HepG2 (cell line): ENCODE data around the gene CHFR. TPM values are rescaled to one million over a fixed set of nuclear protein-coding genes. Genes with fewer than 3 reads are reported as not detected.

Experiments used
- ARHGAP35 ChIP-seq: sonication (generic); formaldehyde crosslinking; IDR thresholded peaks from 2 replicates; pipeline ENCODE4 v1.9.0; 2022; ENCODE audit warnings: mild to moderate bottlenecking, inconsistent platforms, moderate library complexity, missing genetic modification reagents, borderline replicate concordance
- EP300 ChIP-seq, 3 experiments: sonication (generic) in 1 of 3; formaldehyde crosslinking in 1 of 3; IDR thresholded peaks; 2 replicates each; pipeline versions ENCODE4 v1.5.1 to v1.6.1; 2011 to 2020; ENCODE audit warnings: low read depth in 2 of 3, low read length in 2 of 3, borderline replicate concordance in 1 of 3, improper control_type of control experiment in 1 of 3, mild to moderate bottlenecking in 1 of 3, missing genetic modification reagents in 1 of 3, moderate library complexity in 1 of 3
- GATAD1 ChIP-seq: IDR thresholded peaks from 2 replicates; pipeline ENCODE4 v1.6.1; 2016; ENCODE audit warnings: missing genetic modification reagents, missing compliant biosample characterization
- HDAC2 ChIP-seq: sonication (generic); formaldehyde crosslinking; IDR thresholded peaks from 2 replicates; pipeline ENCODE4 v1.4.0; 2020; ENCODE audit warnings: missing genetic modification reagents
- IKZF4 ChIP-seq: sonication (generic); formaldehyde crosslinking; IDR thresholded peaks from 2 replicates; pipeline ENCODE4 v1.5.1; 2020; ENCODE audit warnings: borderline replicate concordance, mild to moderate bottlenecking, low read depth, missing genetic modification reagents; ENCODE audit errors: not compliant biosample characterization
- MED1 ChIP-seq: sonication (generic); formaldehyde crosslinking; IDR thresholded peaks from 2 replicates; pipeline ENCODE4 v1.4.0; 2020; ENCODE audit warnings: missing genetic modification reagents
- NFE2L2 ChIP-seq: fragments of 150-350 bp; IDR thresholded peaks from 2 replicates; pipeline ENCODE4 v1.6.1; 2014; ENCODE audit warnings: low read length
- PHF8 ChIP-seq: sonication (generic); formaldehyde crosslinking; IDR thresholded peaks from 2 replicates; pipeline ENCODE4 v1.5.0; 2020; ENCODE audit warnings: missing genetic modification reagents
- RBM39 ChIP-seq: fragments of 200-400 bp; formaldehyde crosslinking; IDR thresholded peaks from one replicate; pipeline ENCODE4 v1.6.1; 2018; ENCODE audit warnings: antibody characterized with exemption, mild to moderate bottlenecking, low read depth, low read length; ENCODE audit not compliant: poor library complexity, severe bottlenecking
- SP5 ChIP-seq: IDR thresholded peaks from 2 replicates; pipeline ENCODE4 v1.6.1; 2016; ENCODE audit warnings: low read depth, borderline replicate concordance
- TSC22D2 ChIP-seq: sonication (generic); formaldehyde crosslinking; IDR thresholded peaks from 2 replicates; pipeline ENCODE4 v1.5.1; 2020; ENCODE audit warnings: missing genetic modification reagents, mild to moderate bottlenecking, borderline replicate concordance
- USF2 ChIP-seq, 2 experiments: sonication (generic) in 1 of 2; formaldehyde crosslinking in 1 of 2; IDR thresholded peaks; 2 replicates each; pipeline versions ENCODE4 v1.5.1 to v1.6.1; 2011 to 2020; ENCODE audit warnings: borderline replicate concordance in 1 of 2, low read depth in 1 of 2, low read length in 1 of 2, mild to moderate bottlenecking in 1 of 2, missing genetic modification reagents in 1 of 2, moderate library complexity in 1 of 2
- ZFP41 ChIP-seq: sonication (generic); formaldehyde crosslinking; IDR thresholded peaks from 2 replicates; pipeline ENCODE4 v1.4.0; 2020; ENCODE audit warnings: mild to moderate bottlenecking, missing genetic modification reagents, borderline replicate concordance
- ZNF142 ChIP-seq: sonication (generic); formaldehyde crosslinking; IDR thresholded peaks from 2 replicates; pipeline ENCODE4 v1.4.0; 2020; ENCODE audit warnings: missing genetic modification reagents
- ZNF17 ChIP-seq: sonication (generic); formaldehyde crosslinking; IDR thresholded peaks from 2 replicates; pipeline ENCODE4 v1.5.0; 2020; ENCODE audit warnings: mild to moderate bottlenecking, missing genetic modification reagents
- ZNF292 ChIP-seq: sonication (generic); formaldehyde crosslinking; IDR thresholded peaks from 2 replicates; pipeline ENCODE4 v1.8.1; 2022; ENCODE audit warnings: mild to moderate bottlenecking, low read depth, missing genetic modification reagents, borderline replicate concordance
- ZNF562 ChIP-seq: sonication (generic); formaldehyde crosslinking; IDR thresholded peaks from 2 replicates; pipeline ENCODE4 v1.8.0; 2022; ENCODE audit warnings: missing genetic modification reagents, borderline replicate concordance
- ZNF607 ChIP-seq: sonication (generic); formaldehyde crosslinking; IDR thresholded peaks from 2 replicates; pipeline ENCODE4 v1.5.1; 2020; ENCODE audit warnings: missing genetic modification reagents, mild to moderate bottlenecking, borderline replicate concordance
- ZSCAN31 ChIP-seq: sonication (generic); formaldehyde crosslinking; IDR thresholded peaks from 2 replicates; pipeline ENCODE4 v1.5.0; 2020; ENCODE audit warnings: low read depth, mild to moderate bottlenecking, missing genetic modification reagents
- polyA plus RNA-seq, 8 experiments: library from polyadenylated mRNA; depleted of rRNA in 3 of 8; stranded (reverse) in 7 of 8; unstranded in 1 of 8; fragments of >200 nt; fragmentation: Illumina TruSeq in 4 of 8; extraction: Trizol in 4 of 8; gene quantifications; 2 replicates each; pipeline versions ENCODE4 v1.2.1 to v1.2.3, GENCODE V29; 2011 to 2016; ENCODE audit warnings: low read depth in 4 of 8, missing spikeins in 1 of 8, mixed read lengths in 1 of 8; ENCODE audit not compliant: insufficient read depth in 1 of 8
- total RNA-seq, 5 experiments: library from RNA; depleted of rRNA; stranded (reverse); fragments of >200 nt; fragmentation: Illumina TruSeq; extraction: Trizol; gene quantifications; 2 replicates each; pipeline ENCODE4 v1.2.3, GENCODE V29; 2016; ENCODE audit warnings: low read depth in 1 of 5

The CHFR gene
- total and polyA plus RNA-seq, 2 of the 13 experiments (the other 11 are each of a cell fraction or from before 2014, with no cell fraction given), result 21.4 to 21.5 TPM

- no peak for TF ChIP-seq NFE2L2
- TF ChIP-seq EP300 (IDR thresholded peaks at IDR 0.05; ENCODE audit: low read depth in 2 of 2, low read length in 2 of 2), result no peak
- no peak; the same call in 1 of the 2 replicates for TF ChIP-seq EP300 (CRISPR knock-in tag; IDR thresholded peaks at IDR 0.05; ENCODE audit: borderline replicate concordance)
- TF ChIP-seq USF2 (IDR thresholded peaks at IDR 0.05; ENCODE audit: low read depth, low read length), result no peak
- no peak; the same call in 1 of the 2 replicates for TF ChIP-seq USF2 (CRISPR knock-in tag; IDR thresholded peaks at IDR 0.05; ENCODE audit: borderline replicate concordance)
- TF ChIP-seq ZNF17 (CRISPR knock-in tag), result no peak
- no peak for TF ChIP-seq ZNF142 (CRISPR knock-in tag)
- TF ChIP-seq PHF8, result peak; percentile 88
- TF ChIP-seq ZNF562, result no peak
- TF ChIP-seq HDAC2 (CRISPR knock-in tag), result peak; percentile 64
- TF ChIP-seq ZFP41 (CRISPR knock-in tag), result no peak
- TF ChIP-seq MED1 (CRISPR knock-in tag), result peak; percentile 55; the same call in 1 of the 2 replicates
- TF ChIP-seq GATAD1 (CRISPR knock-in tag), result peak; percentile 97
- TF ChIP-seq TSC22D2, result peak; percentile 36; the same call in 1 of the 2 replicates
- no peak for TF ChIP-seq ZNF292
- no peak for TF ChIP-seq RBM39
- peak; percentile 55 for TF ChIP-seq IKZF4 (CRISPR knock-in tag)
- peak; percentile 80 for TF ChIP-seq SP5
- TF ChIP-seq ZSCAN31, result no peak; the same call in 1 of the 2 replicates
- TF ChIP-seq ZNF607 (CRISPR knock-in tag), result no peak
- TF ChIP-seq ARHGAP35, result no peak; the same call in 1 of the 2 replicates
Observed at GRCh38 chr12:132828706-132829534, 58.5 kb downstream of the CHFR start, which contains the start of gene GOLGA3 (continued).
